Right kidney (tissue), 1 donor: ENCODE results near the gene DTNBP1.
A peak's percentile ranks its signal among the peaks of the same experiment; 100 is the strongest.

Experiments used
- DNase-seq: peaks from one replicate; pipeline ENCODE4 v3.0.0-alpha.2; 2016

The DTNBP1 gene

DNA sequence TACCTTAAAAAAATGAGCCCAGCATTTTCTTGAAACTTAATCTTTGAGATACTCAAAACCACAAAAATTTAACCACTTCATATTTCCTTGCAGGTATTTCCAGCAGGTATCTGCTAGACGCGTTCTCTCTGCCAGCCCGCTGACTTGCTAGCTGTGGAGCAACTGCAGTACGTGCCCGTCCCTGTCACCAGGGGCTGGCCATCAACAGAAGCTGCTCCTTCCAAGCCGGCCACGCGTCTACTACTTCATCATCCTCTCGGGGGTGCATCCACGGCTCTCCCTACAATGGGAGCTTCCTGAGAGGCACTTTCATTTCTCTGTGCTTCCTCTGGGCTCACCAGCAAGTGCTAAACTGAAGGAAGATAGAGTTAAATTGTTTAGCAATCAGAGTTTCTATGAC lies 132.4 kb downstream of the DTNBP1 start:
- no peak for DNase-seq

DNA sequence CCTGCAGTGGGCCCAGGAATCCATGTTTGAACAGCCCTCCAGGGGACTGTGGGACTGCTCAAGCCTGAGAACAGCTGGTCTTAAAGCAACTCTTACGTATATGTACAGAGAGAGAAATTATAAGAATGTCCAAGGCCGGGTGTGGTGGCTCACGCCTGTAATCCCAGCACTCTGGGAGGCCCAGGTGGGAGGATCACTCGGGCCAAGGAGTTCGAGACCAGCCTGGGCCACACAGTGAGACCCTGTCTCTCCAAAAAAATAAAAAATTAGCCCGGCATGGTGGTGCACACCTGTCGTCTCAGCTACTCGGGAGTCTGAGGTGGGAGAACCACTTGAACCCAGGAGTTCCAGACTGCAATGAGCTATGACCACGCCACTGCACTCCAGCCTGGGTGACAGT lies 134.0 kb downstream of the DTNBP1 start:
- DNase-seq, result no peak

DNA sequence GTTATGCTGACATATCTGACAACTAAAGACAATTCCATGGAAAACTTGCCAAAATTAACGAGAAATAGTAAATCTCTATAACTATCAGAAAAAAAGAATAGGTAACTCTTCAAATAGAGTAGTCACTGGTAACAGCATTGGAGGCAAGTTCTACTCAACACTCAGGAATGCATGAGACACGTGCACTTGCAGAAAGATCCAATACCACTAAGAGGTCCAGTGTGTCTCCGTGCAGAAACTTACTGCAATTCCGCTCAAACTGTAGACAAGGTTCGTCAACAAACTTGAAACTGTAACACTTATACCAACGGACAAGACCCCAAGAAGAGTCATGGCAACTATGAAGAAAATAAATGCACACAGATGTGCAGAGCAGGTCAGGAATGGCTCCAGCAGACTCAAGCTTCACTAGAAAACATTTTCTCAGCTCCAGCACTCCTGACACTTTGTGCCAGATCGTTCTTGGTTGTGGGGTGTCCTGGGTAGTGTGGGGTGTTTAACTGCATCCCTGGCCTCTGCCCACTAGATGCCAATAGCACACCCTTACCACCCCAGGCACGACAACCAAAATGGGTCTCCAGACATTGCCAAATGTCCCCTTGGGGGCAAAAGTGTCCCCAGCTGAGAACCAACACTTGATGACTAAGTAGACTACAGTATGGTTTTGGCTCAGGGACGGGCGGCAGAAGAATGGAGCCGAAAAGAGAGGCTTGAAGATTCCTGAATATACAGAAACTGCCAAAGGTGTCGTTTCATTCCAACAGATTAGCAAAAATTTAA lies 134.8 kb downstream of the DTNBP1 start:
- DNase-seq, result no peak

DNA sequence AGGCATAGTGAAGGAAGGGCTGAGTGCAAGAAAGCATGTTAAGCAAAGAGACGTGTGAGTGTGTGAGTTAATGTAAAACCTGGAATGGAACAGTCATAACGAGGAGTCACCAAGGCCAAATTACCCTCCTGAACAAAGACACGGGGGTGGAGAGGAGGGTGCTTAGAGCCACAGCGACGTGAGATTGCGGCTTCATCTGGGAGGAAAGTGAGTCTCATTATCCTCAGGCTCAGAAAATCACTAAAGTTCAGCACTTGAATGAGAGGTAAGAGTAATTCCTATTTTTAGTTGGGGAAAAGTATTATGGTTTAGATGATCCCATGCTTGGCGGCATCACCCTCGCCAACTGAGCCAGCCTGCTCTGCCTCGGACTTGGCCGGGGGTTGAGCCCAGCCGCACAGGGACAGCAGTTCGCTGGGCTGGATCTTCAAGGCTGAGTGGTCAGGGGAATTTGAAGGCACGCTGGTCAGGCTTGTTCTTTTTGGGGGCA lies 136.6 kb downstream of the DTNBP1 start:
- peak; percentile 62 for DNase-seq

DNA sequence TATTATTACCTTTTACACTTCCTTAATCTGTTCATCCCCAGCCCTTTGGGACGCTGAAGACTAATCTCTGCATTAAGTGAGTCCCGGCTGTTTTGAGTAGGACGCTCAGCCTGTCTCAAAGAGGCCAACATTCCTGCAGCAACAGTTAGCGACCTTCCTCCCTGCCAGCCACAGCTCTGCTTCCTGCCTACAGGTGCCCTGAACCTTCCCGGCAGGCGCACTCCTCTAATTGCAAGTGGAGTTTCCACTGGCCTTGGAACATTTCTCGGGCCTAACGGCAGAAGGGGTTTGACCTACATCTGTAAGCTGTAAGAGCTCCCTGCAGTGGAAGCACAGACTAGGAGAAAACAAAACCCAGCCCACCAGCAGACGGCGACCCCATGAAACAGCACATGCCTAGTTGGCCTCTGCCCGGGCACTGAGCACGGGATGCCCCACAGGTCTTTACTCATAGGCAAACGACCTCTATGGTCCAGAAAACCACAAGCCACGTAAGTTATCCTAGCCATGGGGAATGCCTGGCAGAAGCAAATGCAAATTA lies 137.9 kb downstream of the DTNBP1 start:
- DNase-seq, result no peak

DNA sequence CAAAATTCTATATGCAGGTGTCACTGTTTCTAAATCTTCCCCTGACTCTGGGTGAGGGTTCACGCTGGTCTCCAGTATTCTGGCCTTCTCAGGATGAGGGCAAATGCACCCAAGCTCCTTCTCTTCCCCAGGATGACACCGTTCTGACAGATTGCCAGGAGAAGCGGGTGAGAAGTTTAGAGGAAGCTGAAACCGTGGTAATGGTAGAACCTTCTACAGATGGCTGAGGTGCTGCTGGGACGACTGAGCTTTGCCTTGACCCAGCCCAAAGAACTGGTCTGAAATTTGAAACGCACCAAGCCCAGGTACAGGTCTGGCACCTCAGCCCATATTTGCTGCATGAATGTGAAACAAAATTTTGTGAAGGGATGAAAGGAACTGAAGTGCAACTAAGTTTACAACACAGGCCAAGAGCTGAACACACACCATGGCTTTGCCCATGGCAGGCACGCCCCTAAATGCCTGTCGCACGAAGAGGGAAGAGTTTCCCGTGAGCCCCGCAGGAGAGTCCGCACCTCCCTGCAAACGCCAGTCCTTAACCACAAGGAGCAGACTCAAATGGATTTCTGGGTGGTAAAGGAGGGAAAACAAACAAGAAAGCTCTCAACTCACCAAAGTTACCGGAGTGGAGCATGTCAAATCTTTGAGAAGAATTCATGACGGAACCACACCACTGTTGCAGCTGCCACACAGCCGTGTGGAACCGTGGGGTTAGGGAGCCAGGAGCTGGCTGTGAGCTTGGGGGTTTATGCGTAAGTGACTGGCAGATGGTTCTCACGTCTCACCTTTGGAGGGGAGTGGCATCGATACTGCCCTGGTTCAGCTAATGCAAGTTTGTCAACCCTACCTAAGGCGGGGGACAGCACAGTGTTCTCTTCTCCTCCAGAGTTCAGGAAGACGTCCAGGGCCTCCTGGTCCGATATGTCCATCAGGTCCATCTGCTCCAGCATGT lies 138.9 kb downstream of the DTNBP1 start:
- no peak for DNase-seq

DNA sequence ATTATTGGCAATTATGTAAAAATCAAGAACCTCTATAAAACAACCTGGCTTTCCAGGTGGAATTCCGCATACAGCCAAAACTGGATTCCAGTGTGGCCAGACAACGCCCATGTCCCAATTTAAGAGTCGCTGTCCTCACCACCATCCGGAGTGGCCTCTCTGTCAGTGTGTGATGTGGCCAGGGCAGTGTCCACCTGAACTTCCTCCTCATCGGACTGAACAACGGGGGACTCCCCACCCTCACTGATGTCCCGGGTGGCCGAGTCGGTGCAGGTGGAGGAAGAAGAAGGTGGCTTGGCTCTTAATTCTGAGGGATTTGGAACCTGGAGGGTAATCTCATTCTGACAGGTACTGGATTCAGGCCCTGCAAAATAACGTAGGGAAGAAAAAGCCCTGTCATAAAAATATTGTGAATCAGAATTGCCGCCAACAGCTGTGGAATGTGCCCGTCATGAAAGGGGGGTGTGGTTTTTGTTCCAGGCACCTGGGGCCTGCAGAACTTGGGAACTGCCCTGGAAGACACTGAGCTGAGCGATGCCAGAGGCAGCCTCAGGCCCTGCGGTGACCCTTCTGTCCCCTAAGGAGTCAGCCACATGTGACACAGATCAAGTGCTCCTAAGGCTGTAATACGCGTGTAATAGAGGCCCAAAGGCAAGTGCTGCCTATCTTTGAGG lies 139.8 kb downstream of the DTNBP1 start:
- DNase-seq, result no peak

DNA sequence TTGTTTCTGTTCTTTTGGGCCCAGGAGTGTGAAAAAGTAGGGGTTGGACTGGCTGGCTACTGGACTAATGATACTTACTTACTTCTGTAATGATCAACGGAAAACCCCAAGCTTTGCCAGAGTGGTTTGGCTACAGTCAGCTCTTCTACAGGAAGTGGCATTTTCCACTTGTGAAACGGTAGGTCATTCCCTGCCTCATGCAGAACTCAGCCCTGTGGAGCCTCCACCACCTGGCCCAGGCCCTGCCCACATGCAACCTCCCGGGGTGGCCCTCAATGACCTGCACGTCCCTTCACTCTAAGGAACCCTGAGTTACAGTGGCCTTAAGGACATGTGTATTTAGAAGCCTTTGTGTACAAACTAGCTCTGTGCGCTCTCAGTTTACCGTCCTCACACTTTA lies 140.4 kb downstream of the DTNBP1 start:
- DNase-seq, result no peak

DNA sequence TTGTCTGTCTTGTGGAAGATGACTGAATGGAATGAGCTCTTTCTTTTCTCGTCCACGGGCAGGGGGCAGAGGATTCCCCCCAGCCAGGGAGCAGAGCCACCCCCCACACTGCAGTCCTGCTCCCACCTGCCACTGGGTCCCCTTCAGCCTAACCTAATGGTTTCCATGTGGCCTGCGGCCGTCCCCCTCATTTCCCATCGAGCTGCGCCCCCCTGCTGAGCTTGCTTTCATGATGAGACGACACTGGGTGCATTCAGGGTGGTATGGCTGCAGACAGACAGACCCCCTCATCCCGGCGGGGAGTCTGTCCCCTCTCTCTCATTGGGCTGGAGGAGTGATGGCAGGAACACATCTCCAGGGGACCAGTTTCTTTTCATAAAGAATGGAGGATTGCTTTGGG lies 140.8 kb downstream of the DTNBP1 start:
- no peak for DNase-seq

DNA sequence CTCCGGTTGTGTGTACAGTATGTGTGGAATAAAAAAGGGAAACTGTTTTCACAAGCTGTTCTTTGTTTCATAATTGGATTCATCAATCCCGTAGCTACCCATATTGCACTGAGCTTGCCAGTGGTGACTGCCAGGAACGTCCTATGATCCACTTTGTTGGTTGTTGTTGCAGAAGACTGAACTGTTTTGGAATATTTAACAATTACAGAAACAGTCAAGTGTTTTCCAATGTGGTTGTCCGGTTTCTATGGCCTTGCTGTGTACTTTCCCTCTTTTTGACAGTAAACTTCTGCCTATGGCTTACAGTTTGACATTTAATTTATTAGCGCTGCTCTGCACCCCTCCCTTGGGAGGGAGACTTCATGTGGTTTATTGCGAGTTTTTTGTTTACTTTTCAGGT lies 141.2 kb downstream of the DTNBP1 start:
- no peak for DNase-seq

DNA sequence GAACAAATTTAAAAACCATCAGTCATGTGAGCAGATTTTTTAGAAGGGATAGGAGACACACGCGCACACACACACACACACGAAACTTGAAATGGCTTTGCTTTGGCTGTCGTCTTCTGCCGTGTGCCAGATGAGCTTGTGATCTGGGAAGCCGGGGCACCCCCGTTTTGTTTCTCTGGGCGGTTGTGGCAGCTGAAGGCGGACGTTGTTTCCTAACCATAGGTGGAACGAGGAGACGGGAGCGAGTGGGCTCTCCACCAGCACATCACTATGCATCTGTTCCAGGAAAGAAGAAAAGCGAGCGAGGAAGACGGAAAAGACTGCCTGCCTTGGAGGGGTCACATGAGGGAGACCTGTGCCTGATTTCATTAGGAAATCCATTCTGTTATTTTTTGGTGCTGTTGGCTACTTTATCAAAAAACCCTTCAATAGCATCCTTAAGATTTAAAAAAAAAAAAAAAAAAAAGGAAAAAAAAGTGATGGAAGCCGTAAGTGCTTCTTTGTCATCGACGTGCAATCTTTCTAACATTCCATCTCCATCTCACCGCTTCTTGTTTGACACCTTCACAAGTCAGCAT lies 142.1 kb downstream of the DTNBP1 start:
- no peak for DNase-seq

DNA sequence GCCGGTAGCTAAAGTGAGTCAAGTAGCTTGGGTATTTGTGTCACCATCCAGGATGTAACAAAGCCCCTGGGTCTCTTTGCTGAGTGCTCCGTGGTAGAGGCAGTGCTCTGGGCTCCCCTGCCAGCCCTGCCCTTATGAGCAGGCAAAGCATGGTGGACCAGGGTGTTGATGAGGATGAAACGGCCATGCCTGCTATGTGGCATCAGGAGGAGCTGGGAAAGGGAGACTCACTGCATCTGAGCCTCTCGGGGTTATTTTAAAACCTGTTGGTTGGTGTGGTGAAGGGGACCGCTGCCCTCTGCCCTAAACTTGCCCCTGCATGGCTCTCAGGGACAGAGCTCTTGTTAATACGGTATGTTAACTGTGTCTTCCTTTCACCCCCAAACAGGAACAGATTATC lies 143.1 kb downstream of the DTNBP1 start:
- DNase-seq, result no peak

DNA sequence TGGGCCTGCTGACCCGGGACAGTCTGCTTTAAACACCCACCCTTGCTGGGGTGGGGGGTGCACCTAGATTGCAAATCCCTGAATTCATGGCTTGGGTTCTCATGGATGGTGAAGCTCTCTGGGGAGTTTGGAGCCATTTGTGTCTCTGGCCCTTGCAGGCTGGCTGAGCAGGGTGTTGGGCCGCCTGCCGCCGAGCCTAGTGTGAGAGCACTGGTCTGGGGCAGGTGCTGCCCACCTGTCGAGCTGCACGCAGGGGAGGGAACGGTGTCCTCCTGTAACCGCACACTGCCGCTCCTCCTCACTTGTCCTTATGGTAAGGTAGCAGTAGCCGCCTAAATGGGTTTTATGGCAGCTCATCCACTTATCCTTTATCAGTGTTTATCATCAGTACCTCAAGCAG lies 143.9 kb downstream of the DTNBP1 start:
- DNase-seq, result no peak

DNA sequence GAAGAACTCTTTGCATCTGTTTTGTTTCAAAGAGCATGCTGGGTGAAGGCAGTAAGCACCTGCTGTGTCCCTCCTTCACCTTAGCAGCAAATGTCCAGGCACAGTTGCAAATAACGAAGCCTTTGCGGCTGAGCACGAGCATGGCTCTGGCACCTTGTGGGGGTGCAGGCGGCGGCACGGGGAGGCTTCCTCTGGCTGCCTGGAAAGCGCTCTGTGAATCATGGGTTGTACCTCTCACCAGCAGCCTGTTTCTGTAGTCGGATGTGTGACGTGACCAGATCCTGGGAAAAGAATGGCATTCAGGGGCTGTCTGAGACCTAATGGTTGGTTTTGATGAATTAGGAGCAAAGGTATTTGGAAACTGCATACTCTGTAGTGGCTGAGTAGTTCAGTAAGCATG lies 144.8 kb downstream of the DTNBP1 start:
- no peak for DNase-seq

DNA sequence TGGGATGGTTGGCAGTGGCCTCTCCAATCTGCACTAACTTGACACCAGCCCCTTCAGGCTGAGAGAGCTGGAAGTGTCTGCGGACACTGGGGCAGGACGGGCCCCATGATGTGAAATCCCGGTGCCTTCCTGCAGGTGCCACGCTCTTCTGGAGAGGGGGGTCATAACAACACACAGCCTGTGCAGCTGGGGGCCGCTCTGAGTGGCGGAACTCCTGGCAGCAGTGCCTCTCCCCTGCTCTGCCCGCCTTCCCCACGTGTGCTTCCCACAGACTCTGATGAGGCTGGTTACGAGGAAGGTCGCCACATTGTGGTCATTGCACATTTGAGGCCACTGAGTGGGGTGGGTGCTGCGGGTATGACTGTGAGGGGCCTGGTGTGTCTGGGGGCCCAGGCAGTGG lies 145.2 kb downstream of the DTNBP1 start:
- no peak for DNase-seq

DNA sequence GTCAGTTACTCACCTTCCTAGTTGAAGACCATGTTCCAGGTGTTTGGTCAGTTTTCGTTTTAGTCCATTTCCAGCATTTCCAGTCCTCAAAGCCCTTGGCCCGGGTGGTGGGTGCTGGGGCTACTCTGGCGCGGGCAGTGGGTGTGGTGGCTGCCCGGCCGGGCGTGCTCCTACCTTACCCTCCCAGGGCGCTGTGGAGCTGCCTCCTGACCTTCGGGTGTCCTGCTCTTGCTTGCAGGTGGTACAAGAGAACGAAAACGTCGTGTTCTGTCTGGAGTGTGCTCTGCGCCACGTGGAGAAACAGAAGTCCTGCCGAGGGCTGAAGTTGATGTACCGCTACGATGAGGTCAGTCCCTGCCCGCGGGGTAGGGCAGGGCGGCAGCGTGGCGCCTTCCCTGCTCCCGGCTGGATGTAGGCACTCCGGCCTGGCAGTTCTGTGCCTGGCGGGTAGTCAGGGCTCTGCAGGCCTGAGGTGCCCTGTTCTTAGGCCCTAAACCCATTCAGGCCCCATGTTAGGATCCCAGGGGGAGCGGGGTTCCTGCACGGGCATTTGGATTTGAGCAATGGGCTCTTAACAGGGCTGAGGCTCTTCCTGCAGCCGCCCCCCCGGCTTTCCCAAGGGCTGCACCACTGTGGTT lies 145.8 kb downstream of the DTNBP1 start:
- DNase-seq, result no peak

DNA sequence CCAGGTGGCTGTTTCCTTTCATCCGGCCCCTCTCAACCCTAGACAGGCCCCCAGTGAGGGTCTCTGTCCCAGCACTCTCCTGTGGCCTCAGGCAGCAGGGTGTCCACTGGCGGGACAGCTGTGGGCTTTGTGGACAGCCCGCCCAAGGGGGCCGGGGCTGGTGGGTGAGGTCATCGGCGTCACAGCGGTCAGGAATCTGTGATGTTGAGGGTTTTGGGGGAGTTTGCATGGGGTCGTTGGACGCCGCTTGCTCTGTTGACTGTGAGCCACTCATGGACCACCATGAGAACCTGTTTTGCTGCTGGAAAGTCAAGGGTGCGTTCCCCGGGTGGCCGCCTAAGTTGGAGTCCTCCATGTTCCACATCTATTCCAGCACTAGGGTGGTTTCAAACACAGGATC lies 146.4 kb downstream of the DTNBP1 start:
- no peak for DNase-seq

DNA sequence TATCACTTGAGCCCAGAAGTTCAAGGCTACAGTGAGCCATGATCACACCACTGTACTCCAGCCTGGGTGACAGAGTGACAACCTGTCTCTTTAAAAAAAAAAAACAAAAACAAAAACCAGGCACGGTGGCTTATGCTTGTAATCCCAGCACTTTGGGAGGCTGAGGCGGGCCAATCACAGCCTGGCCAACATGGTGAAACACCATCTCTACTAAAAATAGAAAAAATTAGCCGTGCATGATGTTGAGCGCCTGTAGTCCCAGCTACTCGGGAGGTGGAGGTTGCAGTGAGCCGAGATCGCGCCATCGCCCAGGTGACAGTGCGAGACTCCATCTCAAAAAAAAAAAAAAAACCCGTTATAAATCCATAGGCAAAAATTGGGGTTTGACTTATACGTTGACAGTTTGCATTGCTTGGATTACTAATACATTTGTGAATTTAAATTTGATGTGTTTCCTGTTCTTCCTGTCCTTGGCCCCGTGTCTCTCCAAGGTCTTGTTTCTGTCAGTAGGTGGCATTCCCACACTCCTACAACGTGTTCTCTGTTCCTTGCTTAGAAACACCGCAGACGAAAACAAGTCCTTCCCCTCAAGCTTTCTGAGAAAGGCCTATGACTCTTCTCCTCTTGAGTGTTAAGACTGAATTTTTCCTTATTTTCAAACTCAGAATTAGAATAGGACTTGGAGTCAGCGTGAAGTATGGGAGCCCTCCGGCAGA lies 147.0 kb downstream of the DTNBP1 start:
- DNase-seq, result no peak

DNA sequence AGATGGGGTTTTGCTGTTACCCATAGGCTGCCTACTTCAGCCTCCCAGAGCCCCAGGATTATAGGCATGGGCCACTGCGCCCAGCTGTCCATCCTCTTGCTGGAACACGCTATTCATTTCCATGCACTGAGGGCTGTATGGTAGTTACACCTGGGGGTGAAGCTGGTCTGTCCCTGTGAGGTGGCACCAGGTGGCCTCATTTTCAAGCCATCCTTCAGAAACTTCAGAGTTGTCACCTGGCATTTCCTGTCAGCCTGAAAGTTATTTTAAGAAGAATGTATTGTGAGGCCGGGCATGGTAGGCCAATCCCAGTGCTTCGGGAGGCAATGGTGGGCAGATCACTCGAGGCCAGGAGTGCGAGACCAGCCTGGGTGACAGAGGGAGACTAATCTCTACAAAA lies 147.6 kb downstream of the DTNBP1 start:
- no peak for DNase-seq

DNA sequence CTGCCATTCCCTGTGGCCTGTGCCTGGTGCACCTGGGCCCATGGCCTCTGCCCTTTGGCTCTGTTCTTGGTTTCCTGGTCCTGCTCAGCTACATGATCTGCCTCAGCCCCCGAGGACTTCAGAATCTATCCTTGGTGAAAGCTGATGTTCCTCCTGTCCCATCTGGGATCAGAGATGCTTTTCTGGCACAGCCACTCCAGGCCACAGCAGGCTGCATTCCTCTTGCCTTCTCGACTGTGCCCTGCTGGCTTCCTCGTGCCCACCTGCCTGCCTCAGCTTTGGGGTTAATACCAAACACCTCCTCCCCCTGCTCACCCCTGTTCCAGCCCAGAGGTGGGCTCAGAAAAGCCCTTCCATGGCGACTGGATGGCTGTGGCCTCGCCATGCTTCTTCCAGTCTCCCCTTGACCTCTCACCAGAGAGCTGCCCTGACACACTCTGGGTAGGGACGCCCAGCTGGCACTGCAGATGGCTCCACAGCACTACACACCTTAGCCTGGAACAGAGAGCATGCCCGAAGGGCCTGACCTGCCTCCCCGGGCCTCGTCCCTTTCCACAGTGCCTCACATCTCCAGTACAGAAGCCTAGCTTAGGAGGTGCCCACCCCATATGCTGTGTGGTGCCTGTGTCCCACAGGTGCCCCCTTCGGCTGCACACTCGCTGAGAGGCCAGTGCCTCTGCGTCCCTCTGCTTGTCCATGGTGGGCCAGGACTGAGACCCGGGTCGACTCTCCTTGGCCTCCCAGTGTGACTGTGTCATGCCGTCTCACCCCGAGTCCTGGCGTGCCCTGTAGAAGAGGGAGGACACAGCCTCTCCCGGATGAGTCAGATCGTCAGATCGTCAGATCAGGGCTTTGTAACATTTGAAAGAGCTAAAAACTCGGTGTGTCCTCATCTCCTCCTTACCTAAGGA lies 148.8 kb downstream of the DTNBP1 start:
- DNase-seq, result no peak
